ENCODE measurements around the gene VIPR2. TPM values are rescaled to one million over a fixed set of nuclear protein-coding genes. Genes with fewer than 3 reads are reported as not detected.

The VIPR2 gene
- total and polyA plus RNA-seq, 2 of the 13 experiments (the other 11 are each of a cell fraction or from before 2014, with no cell fraction given), result not detected

- TF ChIP-seq HIC2 (CRISPR knock-in tag; IDR thresholded peaks at IDR 0.05; ENCODE audit: low read depth) (no peak), MED1 (CRISPR knock-in tag; IDR thresholded peaks at IDR 0.05) (no peak), ZFP90 (CRISPR knock-in tag; IDR thresholded peaks at IDR 0.05; ENCODE audit: borderline replicate concordance) (no peak), NFATC3 (CRISPR knock-in tag; IDR thresholded peaks at IDR 0.05) (no peak), ZNF775 (CRISPR knock-in tag; IDR thresholded peaks at IDR 0.05; ENCODE audit: borderline replicate concordance) (no peak), ZNF34 (CRISPR knock-in tag; IDR thresholded peaks at IDR 0.05; ENCODE audit: borderline replicate concordance) (no peak), PREB (CRISPR knock-in tag; IDR thresholded peaks at IDR 0.05) (no peak)
Observed at GRCh38 chr7:159095979-159096411, 48.7 kb downstream of the VIPR2 start (continued).

GRCh38 chr7:159094919-159095915 is 49.5 kb downstream of the VIPR2 start:
- no peaks in the 10 kb centered on the region for H3K9me3 ChIP-seq (ENCODE audit: low read length)
- DNase-seq (ENCODE audit: low spot score) (no peak), ATAC-seq (no peak), FAIRE-seq (no peak)
- no peaks in the 10 kb centered on the region for H3K79me2 ChIP-seq (ENCODE audit: insufficient read depth, low read length)
- H3K4me2 ChIP-seq (ENCODE audit: low read depth, low read length), result no peak overlapping the region
- 17% methylated on average over 17 of the region's 17 CpGs for WGBS (ENCODE audit: low lambda C conversion rate)
- no peak overlapping the region for H2AFZ ChIP-seq (ENCODE audit: low read length)
- H3K27me3 ChIP-seq (ENCODE audit: control insufficient read depth in 1 of 2, insufficient read depth in 2 of 2, low read length in 2 of 2), result peaks cover 5 to 64% of the 10 kb centered on the region in 2 experiments; a peak in 3 of 5 replicates
- intact Hi-C loops (cut with micrococcal nuclease; ENCODE audit: unreplicated experiment) (no loop called here), in situ Hi-C loops (cut with HindIII; ENCODE audit: extremely low pct_ligation_motif_present, low pct_unique_long_range_greater_than_20kb) (no loop called here)
- H4K20me1 ChIP-seq (ENCODE audit: insufficient read depth, low read length), result no peaks in the 10 kb centered on the region
- no peak overlapping the region for H3K4me3 ChIP-seq (replicated peaks in 1 of 3; ENCODE audit: insufficient read depth in 1 of 3, low read depth in 2 of 3, low read length in 3 of 3)
- no peak overlapping the region for H3K27ac ChIP-seq (ENCODE audit: extremely low read length, insufficient read depth, low read length)
- no TSS peak for BruUV-seq (replicated peaks)
- no peaks in the 10 kb centered on the region for H3K36me3 ChIP-seq (replicated peaks in 1 of 2; ENCODE audit: control insufficient read depth in 1 of 2, insufficient read depth in 2 of 2, low read length in 2 of 2)
- CTCF ChIA-PET (ENCODE audit: low intra/inter-chr PET ratio, low total read pairs), result no interaction called here
- POLR2A ChIA-PET, result no interaction called here
- H3K9ac ChIP-seq (ENCODE audit: insufficient read depth, low read depth, low read length), result no peak overlapping the region
- no peaks in the 10 kb centered on the region for H3K4me1 ChIP-seq (ENCODE audit: insufficient read depth, low read length)
- TF ChIP-seq ZNF878 (CRISPR knock-in tag; IDR thresholded peaks at IDR 0.05) (no peak), CAMTA2 (CRISPR knock-in tag; IDR thresholded peaks at IDR 0.05; ENCODE audit: borderline replicate concordance) (no peak), TFAP4 (IDR thresholded peaks at IDR 0.05; ENCODE audit: borderline replicate concordance, low read depth) (no peak), MYC (CRISPR knock-in tag; IDR thresholded peaks at IDR 0.05; ENCODE audit: borderline replicate concordance) (no peak), E2F2 (CRISPR knock-in tag; IDR thresholded peaks at IDR 0.05; ENCODE audit: borderline replicate concordance) (no peak), SMYD3 (CRISPR knock-in tag; IDR thresholded peaks at IDR 0.05) (no peak), ZIK1 (CRISPR knock-in tag; IDR thresholded peaks at IDR 0.05; ENCODE audit: borderline replicate concordance, low read depth) (no peak), NFKB2 (CRISPR knock-in tag; IDR thresholded peaks at IDR 0.05; ENCODE audit: borderline replicate concordance) (no peak), ZNF263 (CRISPR knock-in tag; IDR thresholded peaks at IDR 0.05) (no peak), NCOA2 (CRISPR knock-in tag; IDR thresholded peaks at IDR 0.05) (no peak), HHEX (CRISPR knock-in tag; IDR thresholded peaks at IDR 0.05) (no peak)
